SU-DHL-6 (cell line): ENCODE results near the gene SSX2IP.

Experiments
- EZH2phosphoT487 ChIP-seq: fragments of 200-600 bp; sonication (generic), shearing (Covaris generic); conservative IDR thresholded peaks from 2 replicates; pipeline ENCODE4 v1.6.1; 2018; ENCODE audit warnings: mild to moderate bottlenecking, antibody characterized with exemption, low read length, moderate library complexity, mixed read lengths
- TF ChIP-seq, protein P1 (sequence below): fragments of 200-600 bp; sonication (generic); IDR thresholded peaks from one replicate; pipeline ENCODE4 v1.5.1; 2017; ENCODE audit warnings: antibody characterized with exemption, mild to moderate bottlenecking, low read length, moderate library complexity; ENCODE audit not compliant: insufficient read depth, poor library complexity, severe bottlenecking

DNA sequence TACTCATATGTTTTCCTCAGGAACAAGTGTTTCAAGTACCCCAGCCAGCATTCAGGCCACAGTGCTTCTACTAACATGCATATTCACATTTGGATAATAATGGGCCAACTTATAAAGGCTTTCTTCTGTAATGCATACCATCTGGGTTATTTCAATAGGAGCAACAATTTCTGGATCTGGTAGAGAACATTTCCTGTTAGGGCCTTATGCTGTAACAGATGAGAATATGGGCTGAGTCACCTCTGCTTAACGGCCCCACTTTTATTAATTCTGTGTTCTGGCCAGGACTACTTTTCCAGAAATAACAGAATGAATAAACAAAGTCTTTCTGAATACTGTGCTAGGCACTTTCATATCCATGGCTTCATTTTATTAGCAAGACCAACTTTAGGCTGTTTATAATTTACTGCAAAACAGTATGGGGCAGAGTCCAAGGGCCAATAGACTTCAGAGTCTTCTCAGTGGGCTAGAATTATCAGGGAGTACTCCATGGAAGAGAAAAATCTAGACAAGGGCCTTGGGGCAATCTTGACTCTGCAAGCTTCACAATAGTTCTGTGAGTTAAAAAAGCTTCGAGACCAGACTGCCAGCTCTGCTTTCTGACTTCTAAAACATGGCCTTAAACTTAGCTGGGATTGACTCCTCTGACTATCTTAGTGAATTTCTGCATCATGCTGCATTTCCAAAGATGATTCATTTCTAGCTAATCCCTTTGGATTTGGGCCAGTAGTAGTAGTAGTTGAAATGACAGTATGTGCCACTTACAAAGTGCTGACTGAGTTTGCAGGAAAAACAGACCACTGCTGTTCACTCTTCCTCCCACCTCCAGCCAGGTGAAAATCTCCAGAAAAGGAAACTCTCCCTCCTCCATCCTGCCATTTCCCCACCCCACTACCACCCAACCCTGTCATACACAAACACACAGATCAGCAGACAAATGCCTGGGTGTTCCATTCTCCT, 8.2 kb upstream of the SSX2IP start:
- TF ChIP-seq, protein P1, sequence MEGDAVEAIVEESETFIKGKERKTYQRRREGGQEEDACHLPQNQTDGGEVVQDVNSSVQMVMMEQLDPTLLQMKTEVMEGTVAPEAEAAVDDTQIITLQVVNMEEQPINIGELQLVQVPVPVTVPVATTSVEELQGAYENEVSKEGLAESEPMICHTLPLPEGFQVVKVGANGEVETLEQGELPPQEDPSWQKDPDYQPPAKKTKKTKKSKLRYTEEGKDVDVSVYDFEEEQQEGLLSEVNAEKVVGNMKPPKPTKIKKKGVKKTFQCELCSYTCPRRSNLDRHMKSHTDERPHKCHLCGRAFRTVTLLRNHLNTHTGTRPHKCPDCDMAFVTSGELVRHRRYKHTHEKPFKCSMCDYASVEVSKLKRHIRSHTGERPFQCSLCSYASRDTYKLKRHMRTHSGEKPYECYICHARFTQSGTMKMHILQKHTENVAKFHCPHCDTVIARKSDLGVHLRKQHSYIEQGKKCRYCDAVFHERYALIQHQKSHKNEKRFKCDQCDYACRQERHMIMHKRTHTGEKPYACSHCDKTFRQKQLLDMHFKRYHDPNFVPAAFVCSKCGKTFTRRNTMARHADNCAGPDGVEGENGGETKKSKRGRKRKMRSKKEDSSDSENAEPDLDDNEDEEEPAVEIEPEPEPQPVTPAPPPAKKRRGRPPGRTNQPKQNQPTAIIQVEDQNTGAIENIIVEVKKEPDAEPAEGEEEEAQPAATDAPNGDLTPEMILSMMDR = no peak
- TF ChIP-seq EZH2phosphoT487 = no peak
